Testis (tissue), 3 donors: ENCODE results near the gene TMED8. TPM values are rescaled to one million over a fixed set of nuclear protein-coding genes. Genes with fewer than 3 reads are reported as not detected.
A peak's percentile ranks its signal among the peaks of the same experiment; 100 is the strongest.

Source experiments
- DNase-seq: peaks from one replicate; pipeline ENCODE4 v3.0.0-alpha.2; 2019
- H3K27ac ChIP-seq, 2 donors: fragments of 200-600 bp; sonication (generic); one replicate each; pipeline ENCODE4 v1.5.1; 2019
- H3K27me3 ChIP-seq: fragments of 200-600 bp; sonication (generic); one replicate; pipeline ENCODE4 v1.5.1; 2019
- H3K36me3 ChIP-seq: fragments of 200-600 bp; sonication (generic); one replicate; pipeline ENCODE4 v1.5.1; 2017; ENCODE audit warnings: low read depth; ENCODE audit errors: missing control alignments
- H3K4me1 ChIP-seq: fragments of 200-600 bp; sonication (generic); one replicate; pipeline ENCODE4 v1.5.1; 2019
- H3K4me3 ChIP-seq, 2 donors: fragments of 200-600 bp; sonication (generic); one replicate each; pipeline ENCODE4 v1.5.1; 2017 to 2019
- H3K9me3 ChIP-seq: fragments of 200-600 bp; sonication (generic); one replicate; pipeline ENCODE4 v1.5.1; 2017
- CTCF ChIP-seq, 3 experiments: fragments of 450-650 bp in 2 of 3; fragments of 200-600 bp in 1 of 3; sonication (generic) in 1 of 3; IDR thresholded peaks; one replicate each; pipeline ENCODE4 v1.5.1; 2016 to 2019; ENCODE audit warnings: antibody characterized with exemption in 3 of 3, mild to moderate bottlenecking in 2 of 3, moderate library complexity in 1 of 3
- POLR2A ChIP-seq: fragments of 450-650 bp; IDR thresholded peaks from one replicate; pipeline ENCODE4 v1.6.1; 2017; ENCODE audit warnings: antibody characterized with exemption, mild to moderate bottlenecking, moderate library complexity
- WGBS, 2 donors: methylation state at CpG; one replicate each; pipeline ENCODE4 v1.1.5; 2018; 5-methylcytosine and 5-hydroxymethylcytosine counted together
- intact Hi-C: fragments of 100-400 bp; cut with DNase I; formaldehyde crosslinking; loops from one replicate; pipeline ENCODE4 v1.15.1; 2023; ENCODE audit warnings: low total_unique reads
- polyA plus RNA-seq: library from polyadenylated mRNA; stranded (reverse); fragments of 350-450 nt; fragmentation: Illumina TruSeq; extraction: RNeasy Lipid Tissue Mini Kit (QIAGEN cat#74804); gene quantifications from one replicate; pipeline ENCODE4 v1.2.3, GENCODE V29; 2014; ENCODE audit warnings: low read depth, low replicate concordance; ENCODE audit not compliant: insufficient read depth
- total RNA-seq, 2 donors: library from RNA; depleted of rRNA; stranded (reverse); fragments of >200 nt; gene quantifications; one replicate each; pipeline ENCODE4 v1.2.3, GENCODE V29; 2016

TMED8 gene
- total and polyA plus RNA-seq, 3 donors from 2014 or later, result 16.9 to 40.1 (median 30.9) TPM

- Histone ChIP-seq H3K36me3 (no peaks in the 10 kb centered on the region), H3K4me1 (peaks cover 11% of the 10 kb centered on the region), H3K27ac (no peak overlapping the region), H3K9me3 (no peaks in the 10 kb centered on the region), H3K4me3 (no peak overlapping the region), H3K27me3 (no peaks in the 10 kb centered on the region)
- WGBS, 2 donors, result 49 to 63% methylated on average over 4 of the region's 4 CpGs
- intact Hi-C loops, result no loop called here
- TF ChIP-seq CTCF (IDR thresholded peaks at IDR 0.05) (no peak), POLR2A (no peak)
- no peak for DNase-seq
These were observed 4.5 kb downstream of the TMED8 start for GRCh38 chr14:77372304-77372841.

- no peak for DNase-seq
- TF ChIP-seq POLR2A (no peak), CTCF (IDR thresholded peaks at IDR 0.05) (no peak)
- intact Hi-C loops, result no loop called here
- H3K9me3 ChIP-seq, result no peaks in the 10 kb centered on the region
- H3K4me3 ChIP-seq, result no peak overlapping the region
- no peaks in the 10 kb centered on the region for H3K27me3 ChIP-seq
- WGBS, 2 donors, result 57 to 71% methylated on average over 1 of the region's 1 CpG
- no peak overlapping the region for H3K27ac ChIP-seq
- no peaks in the 10 kb centered on the region for H3K36me3 ChIP-seq
- H3K4me1 ChIP-seq, result peaks cover 6% of the 10 kb centered on the region
These were observed 7.6 kb downstream of the TMED8 start for GRCh38 chr14:77369285-77369684.

GRCh38 chr14:77364146-77364545 lies 12.7 kb downstream of the TMED8 start:
- no peak for DNase-seq
- no peaks in the 10 kb centered on the region for H3K4me1 ChIP-seq
- 68 to 70% methylated on average over 3 of the region's 3 CpGs for WGBS, 2 donors

GRCh38 chr14:77359626-77360025 lies 17.3 kb downstream of the TMED8 start:
- Histone ChIP-seq H3K36me3 (no peaks in the 10 kb centered on the region), H3K9me3 (no peaks in the 10 kb centered on the region), H3K27me3 (no peaks in the 10 kb centered on the region), H3K27ac (no peak overlapping the region), H3K4me1 (peaks cover 4% of the 10 kb centered on the region), H3K4me3 (no peak overlapping the region)
- TF ChIP-seq POLR2A (no peak), CTCF (IDR thresholded peaks at IDR 0.05) (no peak)
- intact Hi-C loops, result no loop called here
- WGBS, 2 donors, result 95 to 97% methylated on average over 1 of the region's 1 CpG
- no peak for DNase-seq

More at GRCh38 chr14:77364146-77364545, 12.7 kb downstream of the TMED8 start:
- Histone ChIP-seq H3K27me3 (no peaks in the 10 kb centered on the region), H3K4me3 (no peak overlapping the region), H3K9me3 (no peaks in the 10 kb centered on the region), H3K27ac (no peak overlapping the region), H3K36me3 (no peaks in the 10 kb centered on the region)
- intact Hi-C loops, result no loop called here
- TF ChIP-seq POLR2A (no peak), CTCF (IDR thresholded peaks at IDR 0.05) (no peak)

GRCh38 chr14:77356899-77357298 lies 20.0 kb downstream of the TMED8 start:
- no peak for TF ChIP-seq POLR2A
- no peak for DNase-seq
- H3K27ac ChIP-seq, result peak overlapping the region; percentile 52 to 57
- H3K27me3 ChIP-seq, result no peaks in the 10 kb centered on the region
- peaks cover 8% of the 10 kb centered on the region for H3K4me1 ChIP-seq
- no peaks in the 10 kb centered on the region for H3K9me3 ChIP-seq
- no peak overlapping the region for H3K4me3 ChIP-seq
- no peaks in the 10 kb centered on the region for H3K36me3 ChIP-seq
- intact Hi-C loops, result no loop called here
- 69 to 82% methylated on average over 4 of the region's 4 CpGs for WGBS, 2 donors
